ENCODE measurements around the gene TOMM22.
A peak's percentile ranks its signal among the peaks of the same experiment; 100 is the strongest.

Gene TOMM22

GRCh38 chr22:38656256-38657044 lies 25.3 kb upstream of the TOMM22 start, which contains the start of the genes CBY1 and FAM227A (continued):
- TF ChIP-seq ZNF585B (tag by site-specific recombination; IDR thresholded peaks at IDR 0.05) (no peak), MYNN (tag by site-specific recombination; IDR thresholded peaks at IDR 0.05; ENCODE audit: borderline replicate concordance) (peak; percentile 62; the same call in 1 of the 2 replicates), ZNF571 (tag by site-specific recombination; IDR thresholded peaks at IDR 0.05) (no peak), ZNF837 (tag by site-specific recombination; IDR thresholded peaks at IDR 0.05) (no peak), KLF1 (tag by site-specific recombination; IDR thresholded peaks at IDR 0.05) (no peak), ZNF514 (tag by site-specific recombination; IDR thresholded peaks at IDR 0.05) (no peak), ZNF350 (tag by site-specific recombination; IDR thresholded peaks at IDR 0.05) (no peak), ZNF114 (tag by site-specific recombination; IDR thresholded peaks at IDR 0.05) (no peak), ZNF624 (tag by site-specific recombination; IDR thresholded peaks at IDR 0.05) (no peak), OSR2 (tag by site-specific recombination; IDR thresholded peaks at IDR 0.05) (no peak), ZNF423 (tag by site-specific recombination; IDR thresholded peaks at IDR 0.05) (no peak), ZNF155 (tag by site-specific recombination; IDR thresholded peaks at IDR 0.05) (no peak), ZNF792 (tag by site-specific recombination; IDR thresholded peaks at IDR 0.05) (no peak), ZNF596 (tag by site-specific recombination; IDR thresholded peaks at IDR 0.05) (no peak), ZNF621 (tag by site-specific recombination; IDR thresholded peaks at IDR 0.05) (no peak), ZNF791 (tag by site-specific recombination; IDR thresholded peaks at IDR 0.05) (no peak), ZSCAN5A (tag by site-specific recombination; IDR thresholded peaks at IDR 0.05) (no peak), KLF17 (tag by site-specific recombination; IDR thresholded peaks at IDR 0.05) (peak; percentile 30; the same call in 1 of the 2 replicates), ZNF776 (tag by site-specific recombination; IDR thresholded peaks at IDR 0.05; ENCODE audit: borderline replicate concordance) (no peak), MZF1 (tag by site-specific recombination; IDR thresholded peaks at IDR 0.05; ENCODE audit: borderline replicate concordance) (no peak), ZNF2 (tag by site-specific recombination; IDR thresholded peaks at IDR 0.05) (no peak), ZNF76 (tag by site-specific recombination; IDR thresholded peaks at IDR 0.05; ENCODE audit: borderline replicate concordance, low read depth) (peak; percentile 41; the same call in 1 of the 2 replicates), ZNF768 (tag by site-specific recombination; IDR thresholded peaks at IDR 0.05) (no peak), PBX3 (CRISPR knock-in tag; IDR thresholded peaks at IDR 0.05) (no peak; the same call in 1 of the 2 replicates), ZNF146 (tag by site-specific recombination; IDR thresholded peaks at IDR 0.05) (no peak), ZSCAN18 (tag by site-specific recombination; IDR thresholded peaks at IDR 0.05) (no peak), KLF8 (tag by site-specific recombination; IDR thresholded peaks at IDR 0.05) (peak; percentile 34; the same call in 1 of the 2 replicates), ZNF518A (tag by site-specific recombination; conservative IDR thresholded peaks at IDR 0.05; ENCODE audit: low read depth) (no peak), ZNF510 (tag by site-specific recombination; IDR thresholded peaks at IDR 0.05; ENCODE audit: insufficient replicate concordance) (no peak)

Measured in HEK293 (cell line).